ENCODE measurements around the gene CD180. TPM values are rescaled to one million over a fixed set of nuclear protein-coding genes. Genes with fewer than 3 reads are reported as not detected.

Gene CD180
- total and polyA plus RNA-seq, 9 of the 15 experiments (the other 6 are each of a cell fraction or from before 2014, with no cell fraction given), result 0.01 to 0.07 TPM; not detected in 7

GRCh38 chr5:67206929-67207328 is 10.3 kb upstream of the CD180 start (continued):
- TF ChIP-seq ZBTB40 (IDR thresholded peaks at IDR 0.05) (peak; percentile 87), ZBTB40 (CRISPR knock-in tag; IDR thresholded peaks at IDR 0.05) (no peak), ZBTB5 (IDR thresholded peaks at IDR 0.05) (no peak), SMARCE1 (IDR thresholded peaks at IDR 0.05) (peak; percentile 82; the same call in 1 of the 2 replicates), ZFX (CRISPR knock-in tag; IDR thresholded peaks at IDR 0.05) (no peak), MEF2D (tag; conservative IDR thresholded peaks at IDR 0.05; ENCODE audit: low read depth) (0 out of 2 replicates have a peak, but pooled peaks have one; percentile 43), RNF2 (IDR thresholded peaks at IDR 0.05) (peak; percentile 73; the same call in 1 of the 2 replicates), CCNT2 (IDR thresholded peaks at IDR 0.05; ENCODE audit: borderline replicate concordance, extremely low read depth, insufficient read length, low read depth, low read length) (peak; percentile 58), RCOR1 (IDR thresholded peaks at IDR 0.05; ENCODE audit: borderline replicate concordance in 1 of 2, low read depth in 2 of 2, low read length in 2 of 2) (peak; percentile 92 to 99), MYNN (IDR thresholded peaks at IDR 0.05) (0 out of 2 replicates have a peak, but pooled peaks have one; percentile 25), MYNN (CRISPR knock-in tag; IDR thresholded peaks at IDR 0.05) (no peak), CREB1 (IDR thresholded peaks at IDR 0.05) (peak; percentile 51; the same call in 1 of the 2 replicates), CREB1 (CRISPR knock-in tag; IDR thresholded peaks at IDR 0.05) (no peak)

Data from K562 (cell line).